ENCODE results near the gene EEF2K.
"Not testable (repeated sequence)": the region's sequence is repeated elsewhere in the genome, so short reads cannot be mapped to it uniquely, and the experiment has no call there.

The EEF2K gene

DNA sequence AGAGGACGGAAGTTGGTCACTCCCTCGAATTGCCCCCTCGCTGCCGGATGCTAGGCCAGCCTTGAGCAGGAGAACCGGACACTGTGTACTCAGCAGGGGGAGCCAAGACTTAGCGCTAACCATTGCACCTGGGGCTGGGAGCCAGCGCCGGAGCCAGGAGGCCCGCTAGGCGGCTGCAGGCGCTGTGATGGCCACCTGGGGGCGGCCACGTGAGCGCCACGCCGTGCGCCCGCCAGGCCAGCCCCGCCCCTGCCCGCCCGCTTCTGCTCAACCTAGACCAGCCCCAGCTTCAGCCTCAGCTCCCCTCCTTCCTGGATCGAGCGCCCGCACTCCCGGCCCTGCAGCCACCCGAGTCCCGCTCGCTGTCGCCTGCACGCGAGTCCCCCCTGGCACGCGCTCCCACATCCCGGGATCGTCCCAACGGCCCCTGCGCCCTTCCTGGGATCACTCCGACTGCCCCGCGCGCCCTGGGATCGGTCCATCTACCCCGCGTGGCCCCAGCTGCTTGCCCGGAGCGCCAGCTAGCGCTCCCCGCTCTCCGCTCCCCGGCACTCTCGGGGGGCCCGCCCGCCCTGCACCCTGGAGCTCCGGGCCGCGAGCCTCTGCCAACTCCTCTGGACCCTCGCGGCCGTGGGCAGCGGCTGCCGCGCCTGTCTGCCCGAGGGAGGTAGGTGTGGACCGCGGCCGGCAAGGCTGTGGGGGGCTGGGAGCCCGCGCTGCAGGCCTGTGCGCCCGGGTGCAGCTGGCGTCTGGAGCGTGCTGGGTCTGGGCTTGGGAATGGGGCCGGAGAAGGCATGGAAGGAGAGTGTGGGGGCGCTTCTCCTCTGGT lies at the start of gene EEF2K:
EEF2K (plus strand) TSS at position 266 of the 829 bp plus-strand sequence. CDS start 19,452 bp downstream, outside the sequence.
- peak; percentile 77 to 87 for DNase-seq

DNA sequence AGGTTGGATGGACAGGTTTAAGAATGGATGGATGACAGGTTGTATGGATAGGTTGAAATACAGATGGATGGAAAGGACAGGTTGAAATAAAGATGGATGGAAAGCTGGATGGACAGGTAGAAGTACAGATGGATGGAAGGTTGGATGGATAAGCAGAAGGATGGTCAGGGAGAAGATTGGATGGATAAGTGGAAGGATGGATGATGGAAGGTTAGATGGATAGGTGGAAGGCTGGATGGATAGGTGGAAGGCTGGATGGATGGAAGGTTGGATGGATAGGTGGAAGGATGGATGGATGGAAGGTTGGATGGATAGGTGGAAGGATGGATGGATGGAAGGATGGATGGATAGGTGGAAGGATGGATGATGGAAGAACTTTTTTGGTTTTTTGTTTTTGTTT lies 44.7 kb upstream of the EEF2K start:
- DNase-seq = no peak

DNA sequence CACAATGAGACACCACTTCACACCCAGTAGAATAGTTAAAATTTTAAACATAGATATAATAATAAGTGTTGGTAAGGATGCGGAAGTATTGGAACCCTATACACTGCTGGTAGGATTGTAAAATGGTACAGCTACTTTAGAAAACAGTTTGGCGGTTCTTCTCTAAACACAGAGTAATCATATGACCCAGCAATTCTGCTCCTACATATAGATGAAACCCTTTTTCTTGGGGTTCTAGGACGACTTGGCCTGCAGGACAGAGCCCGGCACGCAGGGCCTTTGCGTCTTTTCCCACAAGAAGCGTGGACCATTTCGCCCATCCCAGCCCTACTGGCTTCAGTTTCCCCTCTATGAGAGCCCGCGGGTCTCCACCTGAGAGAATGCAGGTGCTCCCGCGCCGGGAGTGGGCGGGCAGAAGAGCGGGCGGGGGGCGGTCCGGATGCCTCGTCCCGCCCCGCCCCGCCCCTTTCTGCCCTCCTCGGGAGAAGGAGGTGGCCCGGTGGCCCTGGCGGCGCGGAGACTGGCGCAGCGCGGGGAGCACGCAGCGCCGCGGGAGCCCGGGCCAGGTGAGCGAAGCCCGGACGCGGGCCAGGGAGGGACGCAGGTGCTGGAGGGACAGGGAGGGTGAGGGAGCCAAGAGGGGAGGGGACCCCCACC lies 44.0 kb upstream of the EEF2K start, which contains the start of gene SDR42E2:
SDR42E2 (plus strand) TSS at position 508 of the 657 bp plus-strand sequence. CDS start 3,077 bp downstream, outside the sequence.
- DNase-seq = peak; percentile 47 to 51

DNA sequence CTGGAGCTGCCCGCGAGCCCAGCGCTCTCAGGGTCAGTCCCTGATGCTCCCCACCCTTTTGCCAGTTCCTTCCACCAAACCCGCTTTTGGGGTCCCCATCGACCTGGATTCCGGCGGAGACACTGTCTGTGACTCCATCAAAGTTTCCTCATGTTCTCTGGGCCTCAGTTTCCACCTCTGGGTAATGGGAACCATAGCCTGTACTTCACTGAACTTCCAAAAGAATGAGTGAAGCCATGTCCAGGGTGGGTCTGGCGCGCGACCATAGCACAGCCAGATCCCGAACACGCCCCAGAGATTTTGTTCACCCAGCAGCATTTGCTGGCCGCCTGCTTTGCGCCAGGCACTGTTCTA lies 43.4 kb upstream of the EEF2K start:
- no peak for DNase-seq

DNA sequence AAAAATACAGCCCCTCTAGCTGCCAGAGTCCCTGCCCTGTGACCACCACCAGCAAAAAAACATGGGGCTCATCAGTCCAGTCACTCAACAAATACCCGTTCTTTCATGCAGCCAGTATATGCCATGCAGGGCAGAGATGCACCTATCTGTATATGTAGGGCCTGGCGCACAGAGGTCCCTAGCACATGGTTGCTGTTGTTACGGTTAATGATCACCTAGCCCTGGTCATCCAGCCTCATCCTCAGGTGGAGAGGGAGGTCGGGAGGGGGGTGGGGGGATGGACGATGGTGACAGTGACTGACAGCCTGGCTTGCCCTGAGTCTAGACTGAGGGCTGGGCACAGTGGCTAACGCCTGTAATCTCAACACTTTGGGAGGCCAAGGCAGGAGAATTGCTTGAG lies 42.3 kb upstream of the EEF2K start:
- no peak for DNase-seq

DNA sequence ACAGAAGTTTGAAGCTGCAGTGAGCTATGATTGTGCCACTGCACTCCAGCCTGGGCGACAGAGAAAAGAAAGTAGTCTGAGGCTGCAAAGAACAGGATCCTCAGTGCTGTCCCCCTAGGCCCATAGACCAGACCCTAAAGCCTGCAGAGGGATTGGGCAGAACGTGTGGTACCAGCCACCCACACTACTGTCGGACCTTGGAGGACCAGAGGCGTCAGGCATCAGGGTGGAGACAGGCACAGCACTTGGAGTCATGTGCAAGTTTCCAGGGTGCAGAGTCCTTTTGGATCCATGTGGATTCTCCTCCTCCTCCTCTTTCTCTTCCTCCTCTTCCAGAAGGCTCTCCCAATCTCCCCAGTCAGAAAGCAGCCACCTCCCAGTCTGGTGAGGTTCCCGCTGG lies 41.6 kb upstream of the EEF2K start:
- DNase-seq = no peak

DNA sequence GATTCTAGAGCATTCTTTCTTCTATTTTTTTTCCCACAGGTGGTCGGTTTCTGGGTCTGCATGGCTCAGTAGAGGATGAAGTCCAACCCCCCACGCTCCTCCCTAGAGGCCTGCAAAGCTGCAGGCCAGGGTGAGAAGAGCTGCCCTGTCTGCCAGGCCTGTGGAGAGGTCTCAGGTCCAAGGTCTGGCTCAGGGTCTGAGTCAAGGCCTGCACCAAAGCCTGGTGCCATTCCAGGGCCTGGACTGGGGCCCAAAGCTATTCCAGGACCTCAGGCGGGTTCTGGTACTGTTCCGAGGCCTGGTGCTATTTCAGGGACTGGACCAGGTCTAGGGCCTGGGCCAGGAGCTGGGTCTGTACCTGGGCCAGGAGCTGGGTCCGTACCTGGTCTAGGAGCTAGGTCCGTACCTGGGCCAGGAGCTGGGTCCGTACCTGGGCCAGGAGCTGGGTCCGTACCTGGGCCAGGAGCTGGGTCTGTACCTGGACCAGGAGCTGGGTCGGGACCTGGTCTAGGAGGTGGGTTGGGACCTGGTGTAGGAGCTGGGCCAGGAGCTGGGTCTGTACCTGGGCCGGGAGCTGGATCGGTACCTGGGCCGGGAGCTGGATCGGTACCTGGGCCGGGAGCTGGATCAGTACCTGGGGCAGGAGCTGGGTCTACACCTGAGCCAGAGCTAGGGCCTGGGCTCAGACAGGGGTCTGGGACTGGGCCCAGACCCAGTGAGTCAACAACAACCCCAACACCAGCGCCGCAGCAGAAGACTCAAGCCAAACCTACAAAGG lies 40.4 kb upstream of the EEF2K start:
- no peak for DNase-seq

DNA sequence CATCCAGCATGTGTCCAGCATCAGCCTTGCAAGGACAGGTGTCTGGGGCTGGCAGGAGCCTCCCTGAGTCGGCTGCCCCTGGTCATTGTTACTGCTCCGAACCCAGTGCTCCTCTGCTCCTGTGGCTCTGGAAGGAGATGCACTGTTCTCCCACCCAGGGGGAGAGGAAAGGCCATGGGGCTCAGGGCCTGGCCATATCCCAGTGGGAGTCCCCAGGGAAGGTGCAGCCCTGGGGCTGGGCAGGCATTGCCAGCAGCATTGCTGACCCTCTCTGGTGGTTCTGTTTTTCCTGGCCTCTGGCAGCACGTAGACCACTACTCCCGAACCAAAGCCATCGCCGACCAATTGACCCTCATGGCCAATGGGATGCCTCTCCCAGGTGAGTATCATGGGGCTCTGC lies 34.1 kb upstream of the EEF2K start:
- no peak for DNase-seq

DNA sequence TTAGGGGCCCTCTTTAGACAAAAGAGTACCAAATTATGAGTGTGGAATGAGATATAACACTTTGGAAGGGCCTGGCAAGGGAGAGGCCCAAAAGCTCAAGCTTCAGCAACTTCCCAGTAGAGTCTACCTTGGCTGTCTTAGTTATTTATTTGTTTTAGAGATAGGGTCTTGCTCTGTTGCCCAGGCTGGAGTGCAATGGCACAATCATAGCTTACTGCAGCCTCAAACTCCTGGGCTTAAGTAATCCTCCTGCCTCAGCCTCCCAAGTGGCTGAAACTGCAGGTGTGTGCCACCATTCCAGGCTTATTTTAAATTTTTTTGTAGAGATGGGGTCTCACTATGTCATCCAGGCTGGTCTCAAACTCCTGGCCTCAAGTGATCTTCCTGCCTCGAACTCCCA lies 33.4 kb upstream of the EEF2K start:
- DNase-seq = not testable (repeated sequence)

DNA sequence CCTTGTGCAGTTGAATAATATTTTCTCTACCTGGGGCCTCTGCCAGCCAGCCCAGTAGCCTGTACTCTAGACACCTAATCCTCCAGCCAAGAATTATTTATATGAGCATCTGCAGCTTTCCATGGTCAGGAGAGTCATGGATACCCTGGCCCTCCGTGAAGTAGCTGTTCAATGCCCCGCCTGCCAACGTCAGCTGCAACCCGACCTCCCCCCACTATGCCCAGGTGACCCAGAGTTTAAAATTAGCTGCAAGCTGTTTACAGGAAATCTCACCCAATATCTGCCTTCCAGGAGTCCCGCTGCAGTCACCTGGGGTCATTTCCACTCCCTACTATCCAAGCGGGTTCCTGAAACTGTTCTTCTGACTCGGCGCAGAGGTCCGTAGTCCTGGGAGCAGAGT lies 31.4 kb upstream of the EEF2K start:
- DNase-seq = no peak

DNA sequence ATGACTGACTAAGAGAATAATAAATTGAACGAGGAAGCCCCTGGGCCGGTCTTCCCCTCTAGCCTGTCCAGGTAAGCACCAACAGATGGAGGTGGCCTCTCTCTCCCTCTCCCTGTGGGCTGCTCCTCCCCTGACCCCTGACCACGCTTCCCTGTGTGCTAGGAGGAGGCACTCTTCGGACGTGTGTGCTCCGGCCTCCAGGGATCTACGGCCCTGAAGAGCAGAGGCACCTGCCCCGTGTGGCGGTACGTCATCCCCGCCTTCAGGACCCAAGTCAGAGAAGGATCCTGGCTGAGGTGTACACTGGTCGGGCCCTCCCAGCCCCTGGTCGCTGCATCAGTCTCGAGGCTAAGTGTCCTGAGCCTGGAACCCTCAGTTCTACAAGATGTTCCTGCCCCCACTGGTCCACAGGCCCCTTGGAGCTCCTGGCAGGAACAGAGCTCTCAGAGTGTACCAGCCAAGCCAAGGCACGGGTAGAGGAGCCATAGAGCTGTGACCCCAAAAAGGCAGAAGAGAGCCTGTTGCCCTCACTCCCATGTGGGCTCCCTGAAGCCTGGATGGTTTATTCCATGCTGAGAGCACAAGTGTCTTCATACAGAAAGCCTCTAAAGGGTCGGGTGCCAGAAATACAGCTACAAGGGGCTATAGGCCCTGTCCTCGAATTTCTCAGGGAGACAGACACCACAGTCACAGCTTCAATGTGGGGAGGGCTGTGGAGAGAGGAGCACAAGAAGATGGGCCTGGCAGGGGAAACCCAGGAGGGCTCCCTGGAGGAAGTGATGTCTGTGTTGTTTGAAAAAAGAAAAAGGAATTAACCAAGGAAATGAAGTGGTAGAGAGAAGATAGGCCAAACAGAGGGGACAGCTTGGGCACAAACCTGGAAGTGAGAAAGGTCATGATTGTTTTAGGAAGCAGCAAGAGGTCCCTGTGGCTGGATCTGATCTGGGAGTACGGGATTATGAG lies 27.8 kb upstream of the EEF2K start:
- DNase-seq = no peak

DNA sequence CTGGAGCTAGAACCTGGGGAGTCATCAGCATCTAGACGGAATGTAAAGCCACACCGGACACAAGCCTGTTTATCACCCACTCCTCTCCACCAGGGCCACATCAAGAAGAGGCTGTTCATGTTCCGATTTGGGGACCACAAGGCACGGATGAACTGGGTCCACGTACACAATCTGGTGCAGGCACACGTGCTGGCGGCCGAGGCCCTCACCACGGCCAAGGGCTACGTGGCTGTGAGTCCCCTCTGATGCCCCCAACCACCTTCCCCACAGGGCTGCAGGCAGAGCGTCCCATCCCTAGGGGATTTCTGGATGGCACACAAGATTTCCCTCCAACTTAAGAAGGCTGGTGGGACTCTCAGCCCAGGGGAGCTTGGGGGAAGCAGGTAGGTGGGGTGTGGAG lies 24.7 kb upstream of the EEF2K start:
- DNase-seq = no peak

DNA sequence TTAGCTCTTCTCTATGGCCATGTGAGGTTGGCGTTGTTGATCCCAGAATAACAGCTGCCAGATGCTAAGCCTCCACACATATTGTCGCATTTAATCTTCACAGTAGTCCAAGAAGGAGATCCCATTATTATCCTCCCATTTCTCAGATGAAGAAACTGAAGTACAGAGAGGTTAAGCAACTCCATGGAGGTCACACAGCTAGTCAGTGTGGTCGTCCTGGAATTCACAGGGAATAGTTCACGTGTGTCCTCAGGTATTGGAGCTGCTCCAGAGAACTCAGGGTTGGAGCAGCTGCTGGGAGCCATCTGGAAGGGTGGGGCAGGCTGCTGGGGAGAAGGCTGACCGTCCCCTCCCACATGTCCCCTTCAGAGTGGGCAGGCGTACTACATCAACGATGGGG lies 24.2 kb upstream of the EEF2K start:
- DNase-seq = no peak

DNA sequence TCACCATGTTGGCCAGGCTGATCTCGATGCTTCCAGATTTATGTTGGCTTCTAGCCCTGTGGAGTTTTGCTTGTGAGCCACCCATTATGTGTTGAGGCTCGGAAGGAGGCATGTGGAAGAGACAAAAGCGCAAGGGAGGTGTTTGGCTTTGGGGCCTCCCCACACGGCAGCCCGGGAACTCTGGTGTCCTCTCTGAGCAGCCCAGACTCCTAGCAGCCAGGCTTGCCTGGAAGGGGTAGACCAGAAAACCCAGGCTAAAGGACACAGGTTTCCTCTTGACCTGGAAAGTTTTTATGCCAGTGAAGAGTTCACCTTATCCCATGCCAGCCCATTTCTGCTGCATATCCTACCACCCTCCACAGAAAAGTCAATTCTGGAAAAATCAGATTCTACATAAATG lies 22.7 kb upstream of the EEF2K start:
- no peak for DNase-seq

DNA sequence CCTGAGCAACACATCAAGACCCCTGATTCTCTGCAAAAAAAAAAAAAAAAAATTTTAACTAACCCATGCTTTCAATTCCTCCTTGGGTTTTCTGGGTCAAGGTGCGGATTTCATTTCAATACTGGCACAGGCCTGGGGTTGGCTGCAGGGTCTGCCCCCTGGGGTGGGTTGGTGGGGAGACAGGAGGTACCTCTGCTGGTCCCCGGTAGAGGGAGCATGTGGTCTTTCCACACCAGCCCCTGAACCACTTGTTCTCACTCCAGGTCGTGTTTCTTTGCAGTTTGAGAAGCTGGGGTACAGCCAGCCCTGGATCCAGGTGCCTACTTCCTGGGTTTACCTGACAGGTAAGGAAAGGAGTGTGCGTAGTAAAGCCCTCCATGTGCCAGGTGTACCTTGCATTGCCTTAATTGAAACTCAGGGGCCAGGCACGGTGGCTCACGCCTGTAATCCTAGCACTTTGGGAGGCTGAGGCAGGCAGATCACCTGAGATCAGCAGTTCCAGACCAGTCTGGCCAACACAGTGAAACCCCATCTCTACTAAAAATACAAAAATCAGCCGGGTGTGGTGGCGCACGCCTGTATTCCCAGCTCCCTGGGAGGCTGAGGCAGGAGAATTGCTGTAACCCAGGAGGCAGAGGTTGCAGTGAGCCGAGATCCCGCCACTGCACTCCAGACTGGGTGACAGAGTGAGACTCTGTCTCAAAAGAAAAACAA lies 22.0 kb upstream of the EEF2K start:
- no peak for DNase-seq

DNA sequence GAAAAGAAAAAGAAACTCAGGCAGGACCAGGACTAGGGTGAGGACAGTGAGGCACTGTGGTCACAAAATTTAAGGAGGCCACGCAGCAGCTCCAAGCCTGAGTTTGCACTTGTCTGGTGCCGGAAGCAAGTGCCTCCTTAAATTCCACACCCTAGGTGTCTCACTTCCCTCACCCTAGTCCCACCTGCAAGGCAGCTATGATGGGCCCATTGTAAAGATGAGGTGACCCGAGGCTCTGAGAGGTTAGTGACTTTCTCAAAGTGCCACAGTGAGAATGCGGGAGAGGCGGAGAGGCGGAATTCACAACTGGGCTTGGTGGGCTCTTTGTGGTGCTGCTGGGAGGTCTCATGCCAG lies 21.5 kb upstream of the EEF2K start:
- no peak for DNase-seq

DNA sequence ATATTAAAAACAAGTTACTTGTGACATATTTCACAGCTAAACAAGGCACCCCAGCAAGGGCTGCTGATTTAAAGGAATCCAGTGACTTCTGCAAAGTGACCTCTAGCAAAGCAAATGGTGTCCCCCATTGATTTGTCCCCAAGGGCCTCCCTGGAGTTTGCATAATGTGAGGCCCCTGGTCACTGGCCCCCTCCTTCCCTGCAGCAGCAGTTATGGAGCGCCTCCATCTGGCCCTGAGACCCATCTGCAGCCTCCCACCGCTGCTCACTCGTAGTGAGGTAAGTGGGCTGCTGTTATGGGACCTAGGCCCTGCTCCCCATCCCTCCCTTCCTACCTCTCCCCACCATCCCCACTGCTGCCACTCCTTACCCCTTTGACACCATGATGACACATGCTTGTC lies 19.6 kb upstream of the EEF2K start:
- no peak for DNase-seq

DNA sequence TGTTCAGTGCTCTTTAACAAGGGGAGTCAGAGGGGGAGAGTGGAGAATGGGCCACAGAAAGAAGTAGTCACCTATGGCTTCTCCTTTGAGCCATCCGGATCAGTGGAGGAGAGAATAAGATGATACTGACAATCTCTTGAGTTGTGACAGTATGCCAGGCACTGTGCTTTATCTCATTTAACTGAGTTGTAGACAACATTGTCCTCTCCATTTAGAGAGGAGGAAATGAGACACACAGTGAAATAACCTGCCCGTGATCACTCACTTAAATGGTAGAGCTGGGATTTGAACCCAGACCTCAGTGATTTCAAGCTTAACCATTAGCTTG lies 17.8 kb upstream of the EEF2K start:
- DNase-seq = no peak

DNA sequence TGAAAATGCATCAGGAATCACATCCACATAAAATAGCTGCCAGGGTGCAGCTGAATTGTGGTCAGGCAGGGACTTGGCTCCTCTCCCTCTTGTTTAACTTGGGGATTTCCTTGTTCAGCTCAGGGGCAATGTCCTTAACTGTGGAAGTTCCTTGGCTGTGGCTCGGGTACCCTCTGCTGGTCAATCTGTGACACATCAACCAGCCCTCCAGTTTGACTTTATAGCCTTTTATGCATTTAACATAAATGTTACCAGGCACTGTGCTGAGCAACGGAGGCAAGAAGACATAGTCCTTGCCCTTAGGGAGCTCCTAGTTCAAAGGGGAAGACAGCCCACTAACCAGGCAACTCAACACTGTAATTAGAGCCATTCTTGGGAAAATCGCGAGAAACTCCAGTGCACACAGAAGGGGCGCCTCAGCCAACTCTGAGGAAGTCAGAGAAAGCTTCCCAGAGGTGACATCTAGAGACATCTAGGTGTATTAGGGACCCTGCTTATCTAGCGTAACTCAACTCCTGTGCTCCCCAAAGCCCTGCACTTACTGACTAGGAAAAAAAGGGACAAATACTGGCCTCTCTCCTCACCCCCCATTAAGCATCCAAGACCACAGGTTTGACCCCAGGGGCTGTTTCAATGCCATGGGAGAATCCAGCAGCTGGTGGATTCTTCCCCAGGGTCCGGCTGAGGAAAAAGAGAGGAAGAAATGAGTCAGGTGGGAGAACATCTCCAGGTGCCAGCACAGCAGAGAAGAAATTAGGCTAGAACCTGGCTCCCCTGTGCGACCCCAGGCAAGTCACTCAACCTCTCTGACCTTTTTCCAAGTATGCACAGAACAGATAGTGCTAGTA lies 17.3 kb upstream of the EEF2K start:
- DNase-seq = peak; percentile 37 to 65

DNA sequence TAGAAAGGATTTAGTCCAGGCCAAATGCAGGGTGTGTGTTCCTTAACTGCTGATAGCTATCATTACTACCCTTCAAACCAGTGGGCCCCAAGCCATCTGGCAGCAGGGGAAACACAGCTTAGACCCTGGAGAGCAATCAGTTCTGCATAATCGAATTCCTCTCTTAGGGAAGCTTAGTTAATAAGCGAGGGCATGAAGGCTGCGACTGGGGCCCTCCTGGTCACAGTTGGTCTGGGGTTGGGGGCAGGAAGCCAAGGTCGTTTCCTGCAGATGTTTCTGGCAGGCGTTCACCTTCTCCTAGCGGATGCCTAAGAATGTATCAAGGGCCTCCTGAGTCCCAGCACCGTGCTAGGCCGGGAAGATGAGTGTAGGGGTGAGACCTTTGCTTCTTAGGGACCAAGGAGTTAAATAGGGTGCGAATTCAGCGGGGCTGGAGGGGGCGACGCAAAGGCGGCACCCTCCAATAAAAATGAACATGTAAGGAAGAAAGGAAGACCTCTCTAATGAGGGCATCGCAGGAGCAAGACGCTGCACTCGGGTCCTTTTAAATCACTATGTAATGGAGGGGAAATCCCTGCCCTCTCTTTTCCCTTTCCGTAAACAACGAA lies 16.5 kb upstream of the EEF2K start:
- DNase-seq = no peak
